Small intestine (tissue), 7 donors: ENCODE results near the gene NALCN. TPM values are rescaled to one million over a fixed set of nuclear protein-coding genes. Genes with fewer than 3 reads are reported as not detected.

Experiments
- DNase-seq, 2 donors: peaks; one replicate each; pipeline versions ENCODE4 v3.0.0 to v3.0.0-alpha.2; 2013
- FAIRE-seq: peaks from 2 replicates; lab custom pipeline; 2012; peaks lifted over from hg19 to GRCh38; lab: Jason Lieb, UNC
- H3K27ac ChIP-seq, 3 donors: one replicate each; pipeline ENCODE4 v1.5.1; 2013; ENCODE audit warnings: low read length in 2 of 3, mild to moderate bottlenecking in 2 of 3, control low read depth in 1 of 3, inconsistent platforms in 1 of 3, low read depth in 1 of 3, moderate library complexity in 1 of 3
- H3K27me3 ChIP-seq, 3 donors: one replicate each; pipeline ENCODE4 v1.6.1; 2013; ENCODE audit warnings: low read length in 3 of 3, inconsistent platforms in 1 of 3; ENCODE audit not compliant: control insufficient read depth in 3 of 3, insufficient read depth in 3 of 3
- H3K36me3 ChIP-seq, 3 donors: one replicate each; pipeline ENCODE4 v1.6.1; 2013; ENCODE audit warnings: low read length in 3 of 3, inconsistent platforms in 1 of 3, low read depth in 1 of 3, mild to moderate bottlenecking in 1 of 3, moderate library complexity in 1 of 3; ENCODE audit not compliant: control insufficient read depth in 3 of 3, insufficient read depth in 2 of 3
- H3K4me1 ChIP-seq, 3 donors: one replicate each; pipeline ENCODE4 v1.6.1; 2013; ENCODE audit warnings: low read length in 2 of 3, inconsistent platforms in 1 of 3, low read depth in 1 of 3, mild to moderate bottlenecking in 1 of 3, moderate library complexity in 1 of 3; ENCODE audit not compliant: control insufficient read depth in 3 of 3, insufficient read depth in 2 of 3
- H3K4me3 ChIP-seq, 3 donors: one replicate each; pipeline ENCODE4 v1.5.1; 2013; ENCODE audit warnings: low read length in 3 of 3, control low read depth in 1 of 3, inconsistent platforms in 1 of 3, low read depth in 1 of 3, mild to moderate bottlenecking in 1 of 3, moderate library complexity in 1 of 3
- H3K9me3 ChIP-seq, 2 donors: one replicate each; pipeline ENCODE4 v1.6.1; 2013; ENCODE audit warnings: low read depth in 1 of 2, low read length in 1 of 2; ENCODE audit not compliant: control insufficient read depth in 2 of 2, insufficient read depth in 1 of 2
- WGBS, 3 donors: extraction: QIAGEN DNeasy Blood & Tissue Kit; methylation state at CpG; one replicate each; pipeline ENCODE4 v1.1.7; 2013; 5-methylcytosine and 5-hydroxymethylcytosine counted together
- polyA plus RNA-seq, 4 donors: library from polyadenylated mRNA; stranded (reverse) in 3 of 4; unstranded in 1 of 4; fragments of 200-250 nt in 3 of 4; fragments of 120-200 nt in 1 of 4; gene quantifications; one replicate each; pipeline versions ENCODE4 v1.2.1 to v1.2.3, GENCODE V29; 2013
- donor health status: healthy with polysubstance abuse.
- donor health status: control.
- donor health status: control.
- donor health status: Bipolar disorder and iron deficiency.
- donor health status: healthy.

The NALCN gene
- polyA plus RNA-seq, 4 donors = 0.13 to 0.46 TPM; not detected in 2

DNA sequence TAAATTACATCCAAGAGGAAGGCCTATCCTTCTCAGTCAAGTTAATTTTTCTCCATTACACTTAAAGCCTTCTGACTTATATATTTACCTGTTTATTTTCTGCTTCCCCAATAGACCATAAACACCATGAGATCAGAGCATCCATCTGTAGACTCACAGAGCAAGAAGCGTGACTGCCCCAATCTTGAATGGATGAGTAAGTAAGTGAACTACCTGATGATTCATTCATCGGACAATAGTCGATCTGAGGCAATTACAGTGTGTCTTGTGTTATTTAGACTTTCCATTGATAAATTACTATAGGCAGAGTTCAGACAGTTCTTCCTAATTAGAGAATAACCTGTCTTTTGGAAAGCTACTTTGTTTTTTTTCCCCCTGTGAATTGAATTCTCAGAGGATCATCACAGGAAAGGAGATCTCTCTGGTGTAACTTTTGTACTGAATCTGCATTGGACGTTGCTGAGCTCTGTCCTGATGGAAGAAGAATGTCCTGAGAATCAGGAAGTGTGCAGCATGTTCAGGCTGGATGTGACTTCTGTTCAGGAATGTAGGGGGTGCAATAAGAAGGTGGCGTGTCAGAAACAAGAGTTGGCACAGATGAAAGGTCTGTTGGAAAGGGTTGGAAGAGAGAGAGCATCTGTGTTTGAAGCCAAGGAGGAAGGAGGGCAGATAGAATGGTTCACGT lies 367.0 kb downstream of the NALCN start:
- peaks cover 2 to 3% of the 10 kb centered on the region in 2 donors for H3K9me3 ChIP-seq
- no peaks in the 10 kb centered on the region for H3K36me3 ChIP-seq
- 57 to 70% (median 60%) methylated on average over 6 of the region's 6 CpGs for WGBS, 3 donors
- no peaks in the 10 kb centered on the region for H3K27me3 ChIP-seq
- no peak overlapping the region for H3K4me3 ChIP-seq
- no peak for FAIRE-seq
- no peak for DNase-seq
- H3K27ac ChIP-seq = no peak overlapping the region
- no peaks in the 10 kb centered on the region for H3K4me1 ChIP-seq

DNA sequence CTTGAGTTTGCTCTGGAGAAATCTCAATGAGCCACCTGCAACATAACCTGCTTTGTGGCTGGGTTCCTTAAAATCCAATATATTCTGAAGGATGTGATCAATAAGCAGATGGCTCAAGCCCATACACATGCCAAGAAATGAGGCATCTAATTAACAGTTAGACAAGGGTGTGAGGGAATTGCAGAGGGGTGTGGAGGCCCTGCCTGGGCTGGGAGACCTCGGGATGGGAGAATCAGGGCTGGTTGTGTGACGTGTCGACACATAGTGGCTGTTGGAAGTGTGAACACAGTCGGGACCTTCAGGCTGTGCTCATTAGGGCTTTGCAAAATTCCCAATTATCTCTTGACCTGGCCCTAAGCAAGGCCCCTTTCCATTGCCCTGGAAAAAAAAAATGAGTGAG lies 379.8 kb downstream of the NALCN start:
- no peaks in the 10 kb centered on the region for H3K4me1 ChIP-seq
- H3K36me3 ChIP-seq = no peaks in the 10 kb centered on the region
- FAIRE-seq (no peak), DNase-seq (no peak)
- H3K27me3 ChIP-seq = no peaks in the 10 kb centered on the region
- H3K4me3 ChIP-seq = no peak overlapping the region
- H3K27ac ChIP-seq = no peak overlapping the region
- 69 to 79% (median 71%) methylated on average over 4 of the region's 4 CpGs for WGBS, 3 donors
- H3K9me3 ChIP-seq = no peaks in the 10 kb centered on the region

DNA sequence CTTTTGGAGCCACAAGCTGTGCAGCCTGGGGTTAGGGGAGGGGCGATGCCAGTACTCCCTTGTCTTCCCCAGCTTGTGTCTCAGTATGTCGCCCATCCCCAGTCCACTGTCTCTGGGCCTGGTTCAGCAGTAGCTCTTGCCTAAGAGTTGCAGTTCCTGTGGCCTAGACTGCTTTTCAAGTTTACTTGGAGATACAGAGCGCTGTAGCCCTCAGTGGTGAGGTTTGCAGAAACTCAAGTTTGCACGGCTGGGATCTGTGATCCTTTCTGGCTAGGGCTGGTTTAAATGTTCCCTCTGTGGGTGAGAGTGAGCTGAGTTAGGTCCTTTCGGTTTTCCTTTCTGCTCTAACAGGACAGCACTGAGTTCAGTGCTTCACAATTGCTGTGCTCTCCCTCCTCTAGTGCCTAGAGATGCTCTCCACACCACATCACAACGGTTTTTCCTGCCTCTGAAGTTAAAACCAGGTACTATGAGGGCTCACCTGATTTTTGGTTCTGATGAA lies 381.1 kb downstream of the NALCN start:
- Histone ChIP-seq H3K9me3 (no peaks in the 10 kb centered on the region), H3K4me1 (no peaks in the 10 kb centered on the region), H3K27ac (no peak overlapping the region), H3K4me3 (no peak overlapping the region), H3K36me3 (no peaks in the 10 kb centered on the region), H3K27me3 (no peaks in the 10 kb centered on the region)
- no peak for FAIRE-seq
- 64 to 80% (median 67%) methylated on average over 6 of the region's 6 CpGs for whole genome bisulfite sequencing, 3 donors
- DNase-seq = no peak

DNA sequence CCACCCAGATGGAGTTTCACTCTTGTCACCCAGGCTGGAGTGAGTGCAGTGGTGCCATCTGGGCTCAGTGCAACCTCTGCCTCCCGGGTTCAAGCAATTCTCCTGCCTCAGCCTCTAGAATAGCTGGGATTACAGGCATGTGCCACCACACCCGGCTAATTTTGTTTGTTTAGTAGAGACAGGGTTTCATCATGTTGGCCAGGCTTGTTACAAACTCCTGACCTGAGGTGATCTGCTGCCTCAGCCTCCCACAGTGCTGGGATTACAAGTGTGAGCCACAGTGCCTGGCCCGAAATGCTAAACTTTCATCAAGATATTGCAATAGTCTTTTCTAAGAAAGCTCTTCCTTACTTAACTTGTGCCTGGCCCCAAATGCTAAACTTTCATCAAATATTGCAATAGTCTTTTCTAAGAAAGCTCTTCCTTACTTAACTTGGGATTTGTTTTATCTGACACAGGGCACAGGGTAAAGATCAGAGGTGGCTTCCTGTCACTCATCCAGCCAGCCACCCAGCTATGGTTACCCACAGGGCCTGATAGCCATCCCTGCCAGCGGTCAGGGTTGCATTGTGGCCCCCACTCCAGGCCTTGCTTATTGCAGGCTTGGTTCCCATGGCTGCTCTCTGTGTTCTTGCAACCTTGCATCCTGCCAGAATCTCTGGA lies 389.4 kb downstream of the NALCN start:
- Histone ChIP-seq H3K27me3 (no peaks in the 10 kb centered on the region), H3K36me3 (no peaks in the 10 kb centered on the region), H3K27ac (no peak overlapping the region), H3K9me3 (no peaks in the 10 kb centered on the region), H3K4me1 (no peaks in the 10 kb centered on the region), H3K4me3 (no peak overlapping the region)
- 56 to 73% (median 62%) methylated on average over 4 of the region's 4 CpGs for WGBS, 3 donors
- FAIRE-seq = no peak
- no peak for DNase-seq

DNA sequence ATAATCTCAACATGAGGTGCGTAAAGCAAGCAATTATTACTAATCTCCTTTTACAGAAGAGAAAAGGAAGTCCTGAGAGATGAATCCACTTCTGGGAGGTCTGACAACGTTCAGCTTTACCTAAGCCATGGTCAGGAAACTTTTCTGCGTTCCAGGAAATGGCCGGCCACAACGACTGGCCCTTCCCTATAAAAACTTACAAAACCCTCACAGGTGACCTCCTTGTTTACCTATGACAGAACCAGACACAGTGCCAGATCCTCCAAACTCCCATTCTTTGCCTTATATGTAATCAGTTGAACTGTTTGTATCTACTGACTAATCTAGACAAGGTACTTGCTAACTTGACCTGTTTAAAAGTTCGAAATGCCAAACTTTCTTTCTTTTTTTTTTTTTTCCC lies 390.0 kb downstream of the NALCN start:
- H3K4me3 ChIP-seq = no peak overlapping the region
- H3K27me3 ChIP-seq = no peaks in the 10 kb centered on the region
- WGBS, 3 donors = 30 to 42% (median 34%) methylated on average over 6 of the region's 6 CpGs
- no peaks in the 10 kb centered on the region for H3K36me3 ChIP-seq
- H3K4me1 ChIP-seq = no peaks in the 10 kb centered on the region
- FAIRE-seq (no peak), DNase-seq (no peak)
- H3K9me3 ChIP-seq = no peaks in the 10 kb centered on the region
- no peak overlapping the region for H3K27ac ChIP-seq

DNA sequence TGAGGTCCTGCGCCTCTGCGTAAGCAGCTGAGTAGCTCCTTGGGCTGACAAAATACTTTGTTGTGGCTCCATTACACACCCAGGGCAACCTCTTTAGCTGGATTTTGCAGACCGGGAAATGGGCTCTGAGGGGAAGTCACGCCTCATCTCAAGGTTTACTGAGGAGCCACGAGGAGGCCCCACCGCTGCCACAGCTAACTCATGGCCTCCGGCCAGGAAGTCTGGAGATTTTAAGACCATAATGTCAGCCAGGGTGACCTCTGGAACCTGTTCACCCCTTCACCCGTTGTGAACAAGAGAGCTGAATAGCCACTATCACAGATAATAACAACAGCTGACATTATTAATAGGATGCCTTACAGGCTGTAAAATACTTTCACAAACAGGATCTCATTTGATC lies 390.4 kb downstream of the NALCN start:
- DNase-seq = no peak
- H3K27ac ChIP-seq = no peak overlapping the region
- H3K4me3 ChIP-seq = no peak overlapping the region
- 34 to 43% (median 41%) methylated on average over 8 of the region's 8 CpGs for WGBS, 3 donors
- H3K9me3 ChIP-seq = no peaks in the 10 kb centered on the region
- H3K36me3 ChIP-seq = no peaks in the 10 kb centered on the region
- no peaks in the 10 kb centered on the region for H3K27me3 ChIP-seq
- no peaks in the 10 kb centered on the region for H3K4me1 ChIP-seq
- no peak for FAIRE-seq

DNA sequence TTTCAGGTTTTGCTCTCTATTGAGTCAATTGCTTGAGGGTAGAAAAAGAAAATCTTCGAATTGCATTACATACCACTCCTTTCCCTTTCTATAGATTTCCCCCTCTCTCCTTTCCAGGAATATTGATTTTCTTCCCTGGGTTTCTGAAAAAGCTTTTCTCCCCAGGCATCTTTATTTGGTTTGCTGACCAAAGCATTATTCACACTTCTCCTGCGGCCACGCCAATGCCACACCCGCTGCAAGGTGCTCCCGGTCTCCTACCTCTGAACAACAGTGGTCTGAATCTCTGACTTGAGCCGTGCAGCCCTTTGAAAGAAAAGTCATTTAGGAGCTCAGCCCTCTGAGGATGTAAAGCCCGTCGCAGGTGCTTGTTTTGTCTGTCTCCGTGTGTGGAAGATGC lies 390.8 kb downstream of the NALCN start:
- Histone ChIP-seq H3K4me1 (no peaks in the 10 kb centered on the region), H3K36me3 (no peaks in the 10 kb centered on the region), H3K27me3 (no peaks in the 10 kb centered on the region), H3K27ac (no peak overlapping the region), H3K9me3 (no peaks in the 10 kb centered on the region), H3K4me3 (no peak overlapping the region)
- DNase-seq = no peak
- no peak for FAIRE-seq
- WGBS, 3 donors = 45 to 74% (median 61%) methylated on average over 9 of the region's 9 CpGs

DNA sequence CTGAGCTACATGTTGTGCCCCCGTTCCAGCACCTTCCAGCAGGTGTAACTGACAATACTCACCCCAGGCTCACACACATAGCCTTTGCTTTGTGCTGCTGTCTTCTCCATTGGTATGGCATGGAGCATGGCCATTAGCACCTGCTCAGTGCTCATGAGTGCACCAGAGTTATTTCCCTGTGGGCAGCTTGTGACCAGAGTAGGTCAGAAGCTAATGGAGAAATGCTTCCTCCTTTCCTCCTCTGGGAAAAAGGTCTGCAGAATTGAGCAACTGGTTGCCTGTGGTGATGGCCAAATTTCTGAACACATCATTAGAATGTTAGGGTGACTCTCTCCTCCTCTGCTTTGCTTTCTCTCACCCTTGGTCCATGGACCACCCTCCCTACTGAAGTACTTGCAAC lies 397.2 kb downstream of the NALCN start:
- H3K36me3 ChIP-seq = no peaks in the 10 kb centered on the region
- H3K27ac ChIP-seq = no peak overlapping the region
- no peak for FAIRE-seq
- H3K4me1 ChIP-seq = no peaks in the 10 kb centered on the region
- H3K27me3 ChIP-seq = no peaks in the 10 kb centered on the region
- H3K4me3 ChIP-seq = no peak overlapping the region
- no peak for DNase-seq
- WGBS, 3 donors = 37 to 71% (median 71%) methylated on average over 1 of the region's 1 CpG
- H3K9me3 ChIP-seq = no peaks in the 10 kb centered on the region
